Adrenal gland (tissue), 5 donors: ENCODE data around the gene CCDC186.

Experiments
- POLR2A ChIP-seq, 2 donors: fragments of 450-650 bp; IDR thresholded peaks; one replicate each; pipeline ENCODE4 v1.6.1; 2017; ENCODE audit warnings: antibody characterized with exemption in 2 of 2, mild to moderate bottlenecking in 2 of 2, moderate library complexity in 1 of 2
- TF ChIP-seq, protein P1 (sequence below), 6 experiments: fragments of 450-650 bp in 4 of 6; fragments of 200-600 bp in 2 of 6; sonication (generic) in 1 of 6; IDR thresholded peaks; 1 replicate in 5 of 6; 2 replicates in 1 of 6; pipeline versions ENCODE4 v1.5.1 to v1.8.0; 2016 to 2021; ENCODE audit warnings: antibody characterized with exemption in 6 of 6, mild to moderate bottlenecking in 2 of 6, moderate library complexity in 1 of 6
- donor health status: DM: no; HTN: no; CAD: no.

GRCh38 chr10:114181971-114182370, 8.0 kb upstream of the CCDC186 start:
- TF ChIP-seq, protein P1, sequence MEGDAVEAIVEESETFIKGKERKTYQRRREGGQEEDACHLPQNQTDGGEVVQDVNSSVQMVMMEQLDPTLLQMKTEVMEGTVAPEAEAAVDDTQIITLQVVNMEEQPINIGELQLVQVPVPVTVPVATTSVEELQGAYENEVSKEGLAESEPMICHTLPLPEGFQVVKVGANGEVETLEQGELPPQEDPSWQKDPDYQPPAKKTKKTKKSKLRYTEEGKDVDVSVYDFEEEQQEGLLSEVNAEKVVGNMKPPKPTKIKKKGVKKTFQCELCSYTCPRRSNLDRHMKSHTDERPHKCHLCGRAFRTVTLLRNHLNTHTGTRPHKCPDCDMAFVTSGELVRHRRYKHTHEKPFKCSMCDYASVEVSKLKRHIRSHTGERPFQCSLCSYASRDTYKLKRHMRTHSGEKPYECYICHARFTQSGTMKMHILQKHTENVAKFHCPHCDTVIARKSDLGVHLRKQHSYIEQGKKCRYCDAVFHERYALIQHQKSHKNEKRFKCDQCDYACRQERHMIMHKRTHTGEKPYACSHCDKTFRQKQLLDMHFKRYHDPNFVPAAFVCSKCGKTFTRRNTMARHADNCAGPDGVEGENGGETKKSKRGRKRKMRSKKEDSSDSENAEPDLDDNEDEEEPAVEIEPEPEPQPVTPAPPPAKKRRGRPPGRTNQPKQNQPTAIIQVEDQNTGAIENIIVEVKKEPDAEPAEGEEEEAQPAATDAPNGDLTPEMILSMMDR (IDR thresholded peaks at IDR 0.05), result no peak
- no peak for TF ChIP-seq POLR2A (IDR thresholded peaks at IDR 0.05)
